ENCODE measurements around the gene TNFAIP3.

Gene TNFAIP3

GRCh38 chr6:137869549-137870307 is 2.7 kb downstream of the TNFAIP3 start:
- H4K20me1 ChIP-seq = peaks cover 79% of the 10 kb centered on the region
- H3K36me3 ChIP-seq = peaks cover 65% of the 10 kb centered on the region
- H3K27me3 ChIP-seq = no peaks in the 10 kb centered on the region
- H3K4me1 ChIP-seq = peaks cover 76% of the 10 kb centered on the region
- peak overlapping the region; percentile 89 for H3K4me2 ChIP-seq
- H3K4me3 ChIP-seq = peak overlapping the region; percentile 96
- H3K9ac ChIP-seq = peak overlapping the region; percentile 94
- H3K27ac ChIP-seq = peak overlapping the region; percentile 95
- no peak for TF ChIP-seq Cebpa-rat (IDR thresholded peaks at IDR 0.05)
- H3K9me3 ChIP-seq = no peaks in the 10 kb centered on the region

- Histone ChIP-seq H3K27me3 (no peaks in the 10 kb centered on the region), H3K9me3 (no peaks in the 10 kb centered on the region), H3K9ac (peak overlapping the region; percentile 94), H3K4me1 (peaks cover 76% of the 10 kb centered on the region), H3K27ac (peak overlapping the region; percentile 95), H3K4me3 (peak overlapping the region; percentile 96), H4K20me1 (peaks cover 79% of the 10 kb centered on the region), H3K36me3 (peaks cover 65% of the 10 kb centered on the region), H3K4me2 (peak overlapping the region; percentile 89)
- TF ChIP-seq Cebpa-rat (IDR thresholded peaks at IDR 0.05) = no peak
Observed at GRCh38 chr6:137870308-137870644, 3.2 kb downstream of the TNFAIP3 start.

- H3K4me2 ChIP-seq = peak overlapping the region; percentile 89
- no peaks in the 10 kb centered on the region for H3K9me3 ChIP-seq
- H3K9ac ChIP-seq = peak overlapping the region; percentile 94
- H3K27ac ChIP-seq = peak overlapping the region; percentile 95
- peaks cover 79% of the 10 kb centered on the region for H4K20me1 ChIP-seq
- H3K36me3 ChIP-seq = peaks cover 68% of the 10 kb centered on the region
- peak overlapping the region; percentile 96 for H3K4me3 ChIP-seq
- H3K4me1 ChIP-seq = peaks cover 76% of the 10 kb centered on the region
- TF ChIP-seq Cebpa-rat (IDR thresholded peaks at IDR 0.05) = no peak
- H3K27me3 ChIP-seq = no peaks in the 10 kb centered on the region
Observed at GRCh38 chr6:137870744-137871247, 3.7 kb downstream of the TNFAIP3 start.

- Histone ChIP-seq H3K4me1 (peaks cover 76% of the 10 kb centered on the region), H3K4me2 (peak overlapping the region; percentile 89), H3K27me3 (no peaks in the 10 kb centered on the region), H3K36me3 (peaks cover 73% of the 10 kb centered on the region), H3K9me3 (no peaks in the 10 kb centered on the region), H3K27ac (peak overlapping the region; percentile 95), H3K9ac (peak overlapping the region; percentile 94), H3K4me3 (peak overlapping the region; percentile 96), H4K20me1 (peaks cover 79% of the 10 kb centered on the region)
- TF ChIP-seq Cebpa-rat (IDR thresholded peaks at IDR 0.05) = no peak
Observed at GRCh38 chr6:137871291-137871690, 4.2 kb downstream of the TNFAIP3 start.

- Histone ChIP-seq H3K27ac (peak overlapping the region; percentile 95), H3K4me1 (peaks cover 79% of the 10 kb centered on the region), H3K36me3 (peaks cover 79% of the 10 kb centered on the region), H3K9me3 (no peaks in the 10 kb centered on the region), H3K27me3 (no peaks in the 10 kb centered on the region), H3K4me2 (peak overlapping the region; percentile 89), H3K4me3 (peak overlapping the region; percentile 96), H4K20me1 (peaks cover 82% of the 10 kb centered on the region), H3K9ac (peak overlapping the region; percentile 94)
- no peak for TF ChIP-seq Cebpa-rat (IDR thresholded peaks at IDR 0.05)
Observed at GRCh38 chr6:137871831-137872454, 4.9 kb downstream of the TNFAIP3 start.

- no peak for TF ChIP-seq Cebpa-rat (IDR thresholded peaks at IDR 0.05)
- Histone ChIP-seq H4K20me1 (peaks cover 89% of the 10 kb centered on the region), H3K9me3 (no peaks in the 10 kb centered on the region), H3K27ac (peak overlapping the region; percentile 95), H3K36me3 (peaks cover 86% of the 10 kb centered on the region), H3K4me1 (peaks cover 86% of the 10 kb centered on the region), H3K9ac (peak overlapping the region; percentile 94), H3K4me2 (peak overlapping the region; percentile 89), H3K4me3 (peak overlapping the region; percentile 96), H3K27me3 (no peaks in the 10 kb centered on the region)
Observed at GRCh38 chr6:137872581-137873115, 5.6 kb downstream of the TNFAIP3 start.

- peak overlapping the region; percentile 96 for H3K4me3 ChIP-seq
- H3K4me1 ChIP-seq = peaks cover 93% of the 10 kb centered on the region
- peaks cover 93% of the 10 kb centered on the region for H3K36me3 ChIP-seq
- peak overlapping the region; percentile 94 for H3K9ac ChIP-seq
- H3K27me3 ChIP-seq = no peaks in the 10 kb centered on the region
- H3K4me2 ChIP-seq = peak overlapping the region; percentile 89
- peaks cover 93% of the 10 kb centered on the region for H4K20me1 ChIP-seq
- no peaks in the 10 kb centered on the region for H3K9me3 ChIP-seq
- TF ChIP-seq Cebpa-rat (IDR thresholded peaks at IDR 0.05) = no peak
- H3K27ac ChIP-seq = peak overlapping the region; percentile 95
Observed at GRCh38 chr6:137873273-137873762, 6.3 kb downstream of the TNFAIP3 start.

- Histone ChIP-seq H3K27ac (peak overlapping the region; percentile 95), H4K20me1 (peaks cover 97% of the 10 kb centered on the region), H3K27me3 (no peaks in the 10 kb centered on the region), H3K9me3 (no peaks in the 10 kb centered on the region), H3K4me2 (peak overlapping the region; percentile 89), H3K4me3 (peak overlapping the region; percentile 96), H3K4me1 (peaks cover 100% of the 10 kb centered on the region), H3K36me3 (peaks cover 98% of the 10 kb centered on the region), H3K9ac (peak overlapping the region; percentile 94)
- TF ChIP-seq Cebpa-rat (IDR thresholded peaks at IDR 0.05) = no peak
Observed at GRCh38 chr6:137874204-137875057, 7.4 kb downstream of the TNFAIP3 start.

- Histone ChIP-seq H3K27ac (peak overlapping the region; percentile 95), H4K20me1 (peaks cover 97% of the 10 kb centered on the region), H3K9ac (peak overlapping the region; percentile 94), H3K4me2 (peak overlapping the region; percentile 89), H3K9me3 (no peaks in the 10 kb centered on the region), H3K27me3 (no peaks in the 10 kb centered on the region), H3K4me3 (peak overlapping the region; percentile 96), H3K4me1 (peaks cover 100% of the 10 kb centered on the region), H3K36me3 (peaks cover 98% of the 10 kb centered on the region)
- TF ChIP-seq Cebpa-rat (IDR thresholded peaks at IDR 0.05) = no peak
Observed at GRCh38 chr6:137875058-137875520, 8.0 kb downstream of the TNFAIP3 start.

Measured in BLaER1 (cell line).